Measurements from ENCODE around the gene DERL2.

The DERL2 gene

DNA sequence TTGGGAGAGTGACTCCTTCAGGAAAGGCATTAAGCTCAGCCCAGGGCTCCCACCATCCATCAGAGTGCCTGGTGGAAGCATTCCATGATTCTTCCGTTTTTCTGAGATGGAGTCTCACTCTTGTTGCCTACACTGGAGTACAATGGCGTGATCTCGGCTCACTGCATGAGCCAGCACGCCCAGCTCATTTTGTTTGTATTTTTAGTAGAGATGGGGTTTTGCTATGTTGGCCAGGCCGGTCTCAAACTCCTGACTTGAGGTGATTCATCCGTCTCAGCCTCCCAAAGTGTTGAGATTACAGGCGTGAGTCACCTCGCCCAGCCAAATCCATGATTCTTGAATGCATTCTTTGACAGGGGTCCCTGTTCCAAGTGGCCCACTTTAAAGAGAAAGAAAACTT is 23.5 kb upstream of the DERL2 start:
- H3K27ac ChIP-seq (ENCODE audit: low read depth, low read length, poor library complexity, severe bottlenecking): no peak overlapping the region
- no peak overlapping the region for H2AFZ ChIP-seq (ENCODE audit: low read length)
- H3K9me2 ChIP-seq (ENCODE audit: low read depth, low read length): no peaks in the 10 kb centered on the region
- H3K79me2 ChIP-seq (ENCODE audit: insufficient read depth, low read length): no peaks in the 10 kb centered on the region
- no peak overlapping the region for H3K4me2 ChIP-seq (ENCODE audit: low read length)
- H3K36me3 ChIP-seq (ENCODE audit: insufficient read depth, low read length): peaks cover 6% of the 10 kb centered on the region; the same call in 1 of the 2 replicates
- H3K9ac ChIP-seq (ENCODE audit: low read length): no peak overlapping the region
- TF ChIP-seq, protein P1, sequence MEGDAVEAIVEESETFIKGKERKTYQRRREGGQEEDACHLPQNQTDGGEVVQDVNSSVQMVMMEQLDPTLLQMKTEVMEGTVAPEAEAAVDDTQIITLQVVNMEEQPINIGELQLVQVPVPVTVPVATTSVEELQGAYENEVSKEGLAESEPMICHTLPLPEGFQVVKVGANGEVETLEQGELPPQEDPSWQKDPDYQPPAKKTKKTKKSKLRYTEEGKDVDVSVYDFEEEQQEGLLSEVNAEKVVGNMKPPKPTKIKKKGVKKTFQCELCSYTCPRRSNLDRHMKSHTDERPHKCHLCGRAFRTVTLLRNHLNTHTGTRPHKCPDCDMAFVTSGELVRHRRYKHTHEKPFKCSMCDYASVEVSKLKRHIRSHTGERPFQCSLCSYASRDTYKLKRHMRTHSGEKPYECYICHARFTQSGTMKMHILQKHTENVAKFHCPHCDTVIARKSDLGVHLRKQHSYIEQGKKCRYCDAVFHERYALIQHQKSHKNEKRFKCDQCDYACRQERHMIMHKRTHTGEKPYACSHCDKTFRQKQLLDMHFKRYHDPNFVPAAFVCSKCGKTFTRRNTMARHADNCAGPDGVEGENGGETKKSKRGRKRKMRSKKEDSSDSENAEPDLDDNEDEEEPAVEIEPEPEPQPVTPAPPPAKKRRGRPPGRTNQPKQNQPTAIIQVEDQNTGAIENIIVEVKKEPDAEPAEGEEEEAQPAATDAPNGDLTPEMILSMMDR (IDR thresholded peaks at IDR 0.05; ENCODE audit: low read length): no peak
- no peak for TF ChIP-seq EZH2 (IDR thresholded peaks at IDR 0.05; ENCODE audit: borderline replicate concordance, low read length)
- H3K27me3 ChIP-seq (ENCODE audit: insufficient read depth, low read length): no peaks in the 10 kb centered on the region
- no peaks in the 10 kb centered on the region for H3K9me3 ChIP-seq (ENCODE audit: low read length)
- H4K20me1 ChIP-seq (ENCODE audit: insufficient read depth, low read length): no peaks in the 10 kb centered on the region
- H3F3A ChIP-seq (ENCODE audit: insufficient read depth, low read length): no peaks in the 10 kb centered on the region
- H3K4me3 ChIP-seq (ENCODE audit: low read depth, low read length, poor library complexity, severe bottlenecking): no peak overlapping the region
- H3K4me1 ChIP-seq (ENCODE audit: insufficient read depth, low read length, severe bottlenecking): no peaks in the 10 kb centered on the region

DNA sequence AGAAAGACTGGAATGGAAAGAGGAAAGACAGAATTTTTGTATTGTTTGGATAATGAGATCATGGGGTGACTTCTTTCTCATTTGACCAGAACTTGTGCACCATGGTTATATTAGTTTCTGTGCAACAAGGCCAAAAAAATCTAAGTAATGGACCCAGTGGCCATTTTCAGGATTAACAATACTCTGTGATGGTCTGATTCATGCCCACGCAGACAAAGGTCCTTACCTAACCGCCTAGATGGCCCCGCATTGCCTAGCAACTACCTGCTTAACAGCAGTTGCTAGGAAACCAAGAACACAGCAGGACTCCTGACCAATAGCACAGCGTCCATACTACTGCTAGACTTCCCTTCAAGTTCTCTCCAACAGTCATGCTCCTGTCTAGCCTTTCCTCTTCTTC is 22.8 kb upstream of the DERL2 start:
- no peak for TF ChIP-seq EZH2 (IDR thresholded peaks at IDR 0.05; ENCODE audit: borderline replicate concordance, low read length)
- TF ChIP-seq, protein P1 (IDR thresholded peaks at IDR 0.05; ENCODE audit: low read length): no peak
- no peaks in the 10 kb centered on the region for H3K79me2 ChIP-seq (ENCODE audit: insufficient read depth, low read length)
- H3K4me1 ChIP-seq (ENCODE audit: insufficient read depth, low read length, severe bottlenecking): no peaks in the 10 kb centered on the region
- H3K9me3 ChIP-seq (ENCODE audit: low read length): no peaks in the 10 kb centered on the region
- H4K20me1 ChIP-seq (ENCODE audit: insufficient read depth, low read length): no peaks in the 10 kb centered on the region
- no peaks in the 10 kb centered on the region for H3F3A ChIP-seq (ENCODE audit: insufficient read depth, low read length)
- no peak overlapping the region for H3K27ac ChIP-seq (ENCODE audit: low read depth, low read length, poor library complexity, severe bottlenecking)
- no peak overlapping the region for H2AFZ ChIP-seq (ENCODE audit: low read length)
- H3K9ac ChIP-seq (ENCODE audit: low read length): no peak overlapping the region
- H3K4me2 ChIP-seq (ENCODE audit: low read length): no peak overlapping the region
- no peaks in the 10 kb centered on the region for H3K9me2 ChIP-seq (ENCODE audit: low read depth, low read length)
- H3K36me3 ChIP-seq (ENCODE audit: insufficient read depth, low read length): 0 out of 2 replicates have a peak, but pooled peaks cover 3% of the 10 kb centered on the region
- H3K27me3 ChIP-seq (ENCODE audit: insufficient read depth, low read length): no peaks in the 10 kb centered on the region
- no peak overlapping the region for H3K4me3 ChIP-seq (ENCODE audit: low read depth, low read length, poor library complexity, severe bottlenecking)

DNA sequence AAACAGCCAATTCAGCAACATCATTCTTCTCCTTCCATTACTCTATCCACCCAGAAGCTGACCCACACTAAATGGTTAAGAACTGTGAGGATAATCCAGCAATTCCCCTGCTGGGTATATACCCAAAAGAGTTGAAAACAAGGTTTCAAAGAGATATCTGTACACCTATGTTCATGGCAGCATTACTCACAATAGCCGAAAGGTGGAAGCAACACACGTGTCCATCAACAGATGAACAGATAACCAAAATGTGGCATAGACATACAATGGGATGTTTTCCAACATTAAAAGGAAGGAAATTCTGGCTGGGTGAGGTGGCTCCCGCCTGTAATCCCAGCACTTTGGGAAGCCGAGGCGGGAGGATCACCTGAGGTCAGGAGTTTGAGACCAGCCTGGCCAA is 20.3 kb upstream of the DERL2 start:
- Histone ChIP-seq H3K4me3 (ENCODE audit: low read depth, low read length, poor library complexity, severe bottlenecking) (no peak overlapping the region), H3K9ac (ENCODE audit: low read length) (no peak overlapping the region), H3K27me3 (ENCODE audit: insufficient read depth, low read length) (no peaks in the 10 kb centered on the region), H3K4me1 (ENCODE audit: insufficient read depth, low read length, severe bottlenecking) (peaks cover 2% of the 10 kb centered on the region), H3F3A (ENCODE audit: insufficient read depth, low read length) (no peaks in the 10 kb centered on the region), H3K4me2 (ENCODE audit: low read length) (no peak overlapping the region), H3K79me2 (ENCODE audit: insufficient read depth, low read length) (no peaks in the 10 kb centered on the region), H3K36me3 (ENCODE audit: insufficient read depth, low read length) (no peaks in the 10 kb centered on the region), H3K27ac (ENCODE audit: low read depth, low read length, poor library complexity, severe bottlenecking) (no peak overlapping the region), H3K9me2 (ENCODE audit: low read depth, low read length) (no peaks in the 10 kb centered on the region), H4K20me1 (ENCODE audit: insufficient read depth, low read length) (no peaks in the 10 kb centered on the region), H2AFZ (ENCODE audit: low read length) (no peak overlapping the region), H3K9me3 (ENCODE audit: low read length) (no peaks in the 10 kb centered on the region)
- TF ChIP-seq EZH2 (IDR thresholded peaks at IDR 0.05; ENCODE audit: borderline replicate concordance, low read length): no peak
- TF ChIP-seq, protein P1 (IDR thresholded peaks at IDR 0.05; ENCODE audit: low read length): no peak

All from OCI-LY1 (cell line).